Measurements from ENCODE around the gene TARBP1.

TARBP1 gene

DNA sequence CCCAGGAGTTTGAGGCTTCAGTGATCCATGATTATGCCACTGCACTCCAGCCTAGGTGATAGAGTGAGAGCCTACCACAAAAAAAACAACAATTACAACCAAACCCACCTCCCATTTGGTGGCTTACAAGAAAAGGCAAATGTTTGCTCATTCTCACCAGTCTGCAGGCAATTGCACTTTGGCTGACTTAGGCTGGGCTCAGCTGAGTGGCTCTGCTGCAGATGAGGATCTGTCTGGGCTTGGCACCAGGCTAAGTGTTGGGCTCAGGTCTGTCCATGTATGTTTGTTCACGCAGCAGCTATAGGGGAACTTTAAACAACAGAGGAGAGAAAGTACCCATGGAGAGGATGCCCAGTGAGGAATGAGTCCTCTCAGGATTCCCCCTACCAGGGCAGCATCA, 133.7 kb downstream of the TARBP1 start:
- DNase-seq (ENCODE audit: low read depth) = no peak

DNA sequence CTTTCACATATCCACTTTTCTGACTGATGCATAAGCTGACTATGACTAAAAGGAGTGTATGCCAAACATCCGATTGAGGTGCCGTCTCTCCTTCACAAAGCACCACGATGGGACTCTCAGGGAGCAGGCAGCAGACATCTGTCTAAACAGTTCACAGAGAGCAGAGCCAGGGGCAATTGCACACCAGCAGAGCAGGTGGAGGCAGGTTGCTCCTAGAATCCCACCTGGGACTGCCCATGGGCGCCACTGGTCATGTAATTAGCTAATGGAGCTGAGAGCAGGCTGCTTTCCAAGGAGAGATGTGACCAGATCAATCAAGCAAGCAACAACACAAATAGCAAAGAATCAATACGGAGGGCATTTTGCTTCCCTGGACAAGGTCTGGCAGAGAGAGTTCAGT, 136.2 kb downstream of the TARBP1 start:
- no peak for DNase-seq (ENCODE audit: low read depth)
